Upper lobe of left lung (tissue), 6 donors: ENCODE measurements around the gene F12. TPM values are rescaled to one million over a fixed set of nuclear protein-coding genes. Genes with fewer than 3 reads are reported as not detected.
A peak's percentile ranks its signal among the peaks of the same experiment; 100 is the strongest.

Experiments
- ATAC-seq, 2 donors: fragments of 200-7000 bp; cut with Tn5 transposase; one replicate each; pipeline ENCODE4 v1.9.1; 2022; ENCODE audit warnings: mild to moderate bottlenecking in 2 of 2, moderate library complexity in 2 of 2; ENCODE audit not compliant: low FRiP score in 2 of 2
- DNase-seq, 2 donors: peaks; one replicate each; pipeline ENCODE4 v3.0.0-alpha.2; 2019 to 2020
- H3K27ac ChIP-seq, 4 donors: fragments of 200-600 bp; sonication (generic); one replicate each; pipeline ENCODE4 v1.5.1; 2016 to 2019
- H3K27me3 ChIP-seq, 4 donors: fragments of 200-600 bp; sonication (generic); one replicate each; pipeline ENCODE4 v1.5.1; 2017 to 2019
- H3K36me3 ChIP-seq, 4 donors: fragments of 200-600 bp; sonication (generic); one replicate each; pipeline ENCODE4 v1.5.1; 2016 to 2019
- H3K4me1 ChIP-seq, 4 donors: fragments of 200-600 bp; sonication (generic); one replicate each; pipeline ENCODE4 v1.5.1; 2018 to 2019
- H3K4me3 ChIP-seq, 4 donors: fragments of 200-600 bp; sonication (generic); one replicate each; pipeline ENCODE4 v1.5.1; 2017 to 2019; ENCODE audit warnings: mild to moderate bottlenecking in 2 of 4, moderate library complexity in 1 of 4
- H3K9me3 ChIP-seq, 4 donors: fragments of 200-600 bp; sonication (generic); one replicate each; pipeline ENCODE4 v1.5.1; 2018 to 2019
- EP300 ChIP-seq, 4 donors: sonication (generic); formaldehyde crosslinking; IDR thresholded peaks; one replicate each; pipeline ENCODE4 v1.5.1; 2017; ENCODE audit warnings: antibody characterized with exemption in 4 of 4, control low read depth in 2 of 4
- POLR2A ChIP-seq, 4 donors: fragments of 450-650 bp; IDR thresholded peaks; one replicate each; pipeline ENCODE4 v1.5.1; 2016 to 2017; ENCODE audit warnings: antibody characterized with exemption in 4 of 4, mild to moderate bottlenecking in 2 of 4
- POLR2AphosphoS5 ChIP-seq, 2 donors: sonication (generic); formaldehyde crosslinking; IDR thresholded peaks; one replicate each; pipeline ENCODE4 v1.5.1; 2017; ENCODE audit warnings: antibody characterized with exemption in 2 of 2
- WGBS, 2 donors: methylation state at CpG; one replicate each; pipeline ENCODE4 v1.1.5; 2017 to 2018; 5-methylcytosine and 5-hydroxymethylcytosine counted together
- total RNA-seq, 6 donors: library from RNA; depleted of rRNA in 4 of 6; stranded (reverse); fragments of >200 nt in 4 of 6; gene quantifications; one replicate each; pipeline versions ENCODE4 v1.1.0 to v1.2.1, GENCODE V29; 2016 to 2021
- TF ChIP-seq, protein P1 (sequence below), 6 experiments: fragments of 450-650 bp in 4 of 6; fragments of 200-600 bp in 2 of 6; sonication (generic) in 2 of 6; IDR thresholded peaks; one replicate each; pipeline ENCODE4 v1.5.1; 2016 to 2019; ENCODE audit warnings: antibody characterized with exemption in 6 of 6
- donor health status: DM: no; HTN: no; CAD: no; lungs with moderate emphysema.
- donor health status: DM: no; HTN: yes; CAD: no; lungs with severe emphysema.

Gene F12
- total RNA-seq, 6 donors from 2014 or later: 0.91 to 7.8 (median 2.1) TPM; not detected in 1

- TF ChIP-seq POLR2A (IDR thresholded peaks at IDR 0.05): no peak
- TF ChIP-seq EP300 (IDR thresholded peaks at IDR 0.05): no peak
- no peak for TF ChIP-seq POLR2AphosphoS5 (IDR thresholded peaks at IDR 0.05)
- TF ChIP-seq, protein P1, sequence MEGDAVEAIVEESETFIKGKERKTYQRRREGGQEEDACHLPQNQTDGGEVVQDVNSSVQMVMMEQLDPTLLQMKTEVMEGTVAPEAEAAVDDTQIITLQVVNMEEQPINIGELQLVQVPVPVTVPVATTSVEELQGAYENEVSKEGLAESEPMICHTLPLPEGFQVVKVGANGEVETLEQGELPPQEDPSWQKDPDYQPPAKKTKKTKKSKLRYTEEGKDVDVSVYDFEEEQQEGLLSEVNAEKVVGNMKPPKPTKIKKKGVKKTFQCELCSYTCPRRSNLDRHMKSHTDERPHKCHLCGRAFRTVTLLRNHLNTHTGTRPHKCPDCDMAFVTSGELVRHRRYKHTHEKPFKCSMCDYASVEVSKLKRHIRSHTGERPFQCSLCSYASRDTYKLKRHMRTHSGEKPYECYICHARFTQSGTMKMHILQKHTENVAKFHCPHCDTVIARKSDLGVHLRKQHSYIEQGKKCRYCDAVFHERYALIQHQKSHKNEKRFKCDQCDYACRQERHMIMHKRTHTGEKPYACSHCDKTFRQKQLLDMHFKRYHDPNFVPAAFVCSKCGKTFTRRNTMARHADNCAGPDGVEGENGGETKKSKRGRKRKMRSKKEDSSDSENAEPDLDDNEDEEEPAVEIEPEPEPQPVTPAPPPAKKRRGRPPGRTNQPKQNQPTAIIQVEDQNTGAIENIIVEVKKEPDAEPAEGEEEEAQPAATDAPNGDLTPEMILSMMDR (IDR thresholded peaks at IDR 0.05): no peak
- peak overlapping the region in 3 of 4 donors; percentile 57 to 81 (median 80) for H3K4me3 ChIP-seq
- no peak for DNase-seq
- peak overlapping the region in 3 of 4 donors; percentile 49 to 85 (median 52) for H3K27ac ChIP-seq
- peaks cover 0 to 12% (median 6%) of the 10 kb centered on the region in 4 donors for H3K36me3 ChIP-seq
- H3K4me1 ChIP-seq: peaks cover 23 to 40% (median 29%) of the 10 kb centered on the region in 4 donors
- WGBS, 2 donors: 6 to 11% methylated on average over 25 to 29 of the region's 31 CpGs
- H3K9me3 ChIP-seq: no peaks in the 10 kb centered on the region
- no peak for ATAC-seq
- peaks cover 0 to 11% (median 1%) of the 10 kb centered on the region in 4 donors for H3K27me3 ChIP-seq
Measured at GRCh38 chr5:177453852-177454396, 44.6 kb upstream of the F12 start.

- 76 to 81% methylated on average over 11 to 17 of the region's 17 CpGs for WGBS, 2 donors
- Histone ChIP-seq H3K27me3 (peaks cover 0 to 11% (median 2%) of the 10 kb centered on the region in 4 donors), H3K4me3 (no peak overlapping the region), H3K4me1 (peaks cover 28 to 45% (median 33%) of the 10 kb centered on the region in 4 donors), H3K36me3 (peaks cover 0 to 3% (median under 1%) of the 10 kb centered on the region in 4 donors), H3K27ac (no peak overlapping the region), H3K9me3 (no peaks in the 10 kb centered on the region)
- no peak for DNase-seq
- TF ChIP-seq EP300 (IDR thresholded peaks at IDR 0.05) (no peak), POLR2AphosphoS5 (IDR thresholded peaks at IDR 0.05) (no peak), POLR2A (IDR thresholded peaks at IDR 0.05) (no peak)
- TF ChIP-seq, protein P1 (IDR thresholded peaks at IDR 0.05): no peak
- no peak for ATAC-seq
Measured at GRCh38 chr5:177452688-177453638, 43.6 kb upstream of the F12 start.

- peaks cover 37 to 47% (median 44%) of the 10 kb centered on the region in 4 donors for H3K4me1 ChIP-seq
- no peak for ATAC-seq
- 85 to 87% methylated on average over 5 to 9 of the region's 10 CpGs for WGBS, 2 donors
- peaks cover 0 to 15% (median 5%) of the 10 kb centered on the region in 4 donors for H3K27me3 ChIP-seq
- H3K27ac ChIP-seq: no peak overlapping the region
- no peaks in the 10 kb centered on the region for H3K36me3 ChIP-seq
- H3K9me3 ChIP-seq: no peaks in the 10 kb centered on the region
- no peak for DNase-seq
- no peak overlapping the region for H3K4me3 ChIP-seq
- no peak for TF ChIP-seq POLR2AphosphoS5 (IDR thresholded peaks at IDR 0.05)
- TF ChIP-seq, protein P1 (IDR thresholded peaks at IDR 0.05): no peak
- no peak for TF ChIP-seq EP300 (IDR thresholded peaks at IDR 0.05)
- TF ChIP-seq POLR2A (IDR thresholded peaks at IDR 0.05): no peak
Measured at GRCh38 chr5:177450667-177451424, 41.5 kb upstream of the F12 start.

- WGBS, 2 donors: 91 to 93% methylated on average over 8 to 17 of the region's 18 CpGs
- Histone ChIP-seq H3K27ac (no peak overlapping the region), H3K36me3 (no peaks in the 10 kb centered on the region), H3K4me3 (no peak overlapping the region), H3K27me3 (peaks cover 0 to 15% (median 5%) of the 10 kb centered on the region in 4 donors), H3K9me3 (no peaks in the 10 kb centered on the region), H3K4me1 (peaks cover 30 to 40% (median 34%) of the 10 kb centered on the region in 4 donors)
- ATAC-seq (no peak), DNase-seq (no peak)
- TF ChIP-seq POLR2AphosphoS5 (IDR thresholded peaks at IDR 0.05): no peak
- TF ChIP-seq EP300 (IDR thresholded peaks at IDR 0.05): no peak
- TF ChIP-seq, protein P1 (IDR thresholded peaks at IDR 0.05): no peak
- no peak for TF ChIP-seq POLR2A (IDR thresholded peaks at IDR 0.05)
Measured at GRCh38 chr5:177449140-177450061, 40.0 kb upstream of the F12 start.
